Measurements from ENCODE around the gene GJA3.

The GJA3 gene

DNA sequence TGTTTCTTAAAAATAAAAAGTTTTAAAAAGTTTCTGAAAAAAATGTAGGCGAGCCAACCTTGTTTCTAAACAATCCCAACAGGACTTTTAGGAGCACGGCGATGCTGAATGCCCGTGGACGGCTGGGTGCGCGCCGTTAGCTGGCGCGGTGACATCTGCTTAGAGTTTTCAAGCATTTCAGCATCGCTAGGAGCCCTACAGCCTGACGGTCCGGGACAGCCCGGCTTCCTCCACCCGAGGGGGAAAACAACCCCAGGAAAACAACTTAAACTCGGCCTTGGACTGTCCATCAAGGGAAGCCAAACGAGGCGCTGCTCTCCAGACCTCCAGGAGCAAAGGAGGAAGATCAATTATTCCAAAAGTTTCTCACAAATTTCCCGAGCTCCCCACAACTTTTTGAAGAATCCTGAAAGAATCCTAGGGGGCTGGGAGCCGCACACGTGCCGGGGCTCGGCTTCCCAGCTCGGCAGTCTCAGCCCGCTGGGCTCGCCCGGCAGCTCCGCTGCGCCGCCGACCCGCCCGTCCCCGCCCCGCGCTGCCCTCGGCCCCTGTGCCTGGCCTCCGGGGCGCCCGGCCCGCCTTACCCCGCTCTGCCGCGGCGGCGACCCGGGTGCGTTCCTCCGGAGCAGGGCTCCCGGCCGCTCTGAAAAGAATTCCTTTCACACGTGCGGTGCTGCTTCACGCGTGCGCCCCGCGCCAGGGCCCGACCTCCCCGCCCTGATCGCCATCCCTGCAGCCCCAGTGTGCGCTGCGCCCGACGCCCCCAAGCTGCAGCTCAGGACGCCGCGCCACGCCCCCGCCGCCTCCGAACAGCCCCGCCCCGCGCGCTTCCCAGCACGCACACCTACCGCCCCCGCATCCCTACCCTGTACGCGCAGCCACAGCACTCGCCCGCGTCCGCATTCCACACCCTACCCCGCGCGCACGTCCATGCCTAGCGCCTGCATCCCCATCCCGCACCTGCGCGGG lies at the start of gene GJA3:
GJA3 (minus strand) TSS at position 747 of the 969 bp plus-strand sequence. CDS start 17,764 bp downstream, outside the sequence.
- DNase-seq = no peak

- no peak for DNase-seq
These were observed 49.1 kb upstream of the GJA3 start for GRCh38 chr13:20209948-20210347.

GRCh38 chr13:20206698-20207235 lies 45.9 kb upstream of the GJA3 start:
- DNase-seq = no peak

DNA sequence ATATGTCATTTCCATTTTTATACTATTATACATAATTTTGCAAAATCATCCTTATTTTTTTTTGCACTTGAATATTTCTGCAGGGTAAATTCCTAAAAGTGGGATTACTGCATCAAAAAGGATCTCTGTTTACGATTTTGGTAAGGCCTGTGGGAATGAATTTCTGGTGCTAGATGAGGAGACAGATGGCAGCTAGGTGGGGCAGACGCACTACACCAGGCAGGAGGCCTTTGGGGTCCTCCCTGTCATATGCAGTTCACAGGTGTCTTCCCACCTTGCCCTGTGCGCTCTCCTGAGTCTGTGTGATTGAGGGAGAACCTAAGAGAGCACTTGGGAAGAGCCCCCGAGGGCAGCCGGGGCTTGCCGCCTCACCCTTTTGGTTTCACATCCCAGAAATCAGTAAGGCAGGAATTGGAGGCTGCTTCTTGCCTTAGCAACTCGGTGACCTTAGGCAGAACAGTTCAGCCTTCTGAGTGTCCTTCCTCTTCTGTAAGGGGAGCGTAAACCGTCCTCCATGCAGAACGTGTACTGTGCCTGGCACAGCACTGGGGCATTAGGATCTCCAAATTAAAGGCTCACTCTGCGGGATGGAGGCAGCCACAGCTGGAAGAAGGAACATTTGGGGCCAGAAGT lies 45.3 kb upstream of the GJA3 start:
- DNase-seq = no peak

DNA sequence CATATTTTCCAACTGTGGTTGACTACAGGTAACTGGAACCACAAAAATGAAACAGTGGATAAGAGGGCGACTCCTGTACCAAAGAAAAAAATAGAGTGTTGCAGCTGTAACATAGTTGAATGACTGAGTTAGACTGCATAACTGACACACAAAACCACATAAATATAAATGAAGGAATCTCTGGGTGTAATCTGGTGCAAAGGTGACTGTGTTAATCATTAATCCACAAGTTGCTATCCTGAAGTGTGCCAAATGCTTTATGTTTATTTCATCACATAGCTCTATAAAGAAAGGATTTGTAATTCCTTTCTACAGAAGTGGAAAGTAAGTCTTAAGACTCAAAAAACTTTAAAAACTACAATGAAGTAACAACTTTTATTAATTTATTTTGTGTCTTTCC lies 37.9 kb upstream of the GJA3 start:
- no peak for DNase-seq

- no peak for DNase-seq
These were observed 36.5 kb upstream of the GJA3 start for GRCh38 chr13:20197361-20197834.

GRCh38 chr13:20195801-20196200 lies 34.9 kb upstream of the GJA3 start:
- no peak for DNase-seq

DNA sequence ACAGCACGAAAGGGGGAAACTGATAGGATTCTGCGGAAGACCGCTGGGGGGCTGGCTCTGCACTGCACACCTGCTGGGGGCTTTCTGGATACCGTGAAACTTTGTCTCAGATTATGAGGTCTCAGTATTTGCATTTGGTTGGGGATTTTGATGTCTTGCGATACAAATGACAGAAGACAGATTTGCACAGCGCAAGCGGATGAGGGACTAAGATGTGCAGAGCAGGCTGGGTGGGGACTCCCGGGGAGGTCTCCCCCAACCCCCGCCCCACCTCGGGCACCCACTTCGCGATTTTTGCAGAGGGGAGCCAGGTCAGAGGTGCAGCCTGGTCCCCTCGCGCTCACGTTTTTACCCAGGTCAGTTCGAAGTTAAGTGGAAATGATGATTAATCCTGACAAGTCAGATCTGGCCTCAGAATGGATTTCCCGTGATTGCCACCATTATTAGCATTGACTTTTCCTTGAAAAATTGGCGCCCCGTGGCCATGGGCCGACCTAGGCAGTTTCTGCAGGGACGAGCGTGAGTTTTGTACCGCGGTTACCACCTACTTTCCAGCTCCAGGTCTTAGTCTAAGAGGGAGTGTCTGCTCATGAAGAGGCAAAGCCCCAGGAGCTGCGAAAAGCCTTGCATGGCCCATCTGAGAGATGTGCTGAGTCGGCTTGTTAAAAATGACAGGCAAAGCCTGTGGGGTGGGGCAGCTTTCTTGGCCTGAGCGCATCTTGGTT lies 33.2 kb upstream of the GJA3 start:
- DNase-seq = no peak

DNA sequence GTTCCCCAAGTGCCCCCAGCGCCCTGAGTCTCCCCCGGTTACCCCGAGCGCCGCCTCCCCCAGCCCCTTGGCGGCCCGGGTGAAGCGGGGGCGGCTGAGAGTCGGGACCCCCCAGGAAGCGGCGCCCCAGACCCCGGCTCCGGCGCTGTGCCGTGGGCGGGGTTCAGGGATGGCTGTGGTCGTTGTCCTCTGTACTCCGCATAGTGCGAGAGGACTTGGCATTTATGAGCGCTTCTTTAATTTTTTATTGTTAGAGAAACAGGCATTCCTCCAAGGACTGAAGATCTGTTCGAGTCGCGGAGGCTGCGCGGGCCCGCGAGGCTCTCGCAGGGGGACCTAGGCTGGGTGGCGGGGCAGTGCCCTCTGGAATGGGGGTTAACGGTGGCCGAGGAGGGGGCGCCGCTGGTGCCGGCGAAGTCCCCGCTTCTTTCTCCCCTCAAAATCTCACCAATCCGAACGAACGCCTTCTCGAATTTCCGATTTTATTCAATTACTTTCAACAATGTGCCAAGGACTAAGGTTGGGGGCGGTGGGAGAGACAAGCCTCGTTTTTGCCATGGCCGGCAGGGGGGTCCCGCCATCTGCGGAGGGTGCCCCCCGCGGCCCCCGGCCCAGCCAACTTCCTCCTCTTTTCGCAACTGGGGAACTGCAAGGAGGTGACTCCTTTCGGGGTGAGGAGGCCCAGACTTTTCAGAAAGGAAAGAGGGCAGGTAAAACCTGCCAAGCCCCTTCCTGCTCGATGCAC lies 32.5 kb upstream of the GJA3 start:
- DNase-seq = no peak

DNA sequence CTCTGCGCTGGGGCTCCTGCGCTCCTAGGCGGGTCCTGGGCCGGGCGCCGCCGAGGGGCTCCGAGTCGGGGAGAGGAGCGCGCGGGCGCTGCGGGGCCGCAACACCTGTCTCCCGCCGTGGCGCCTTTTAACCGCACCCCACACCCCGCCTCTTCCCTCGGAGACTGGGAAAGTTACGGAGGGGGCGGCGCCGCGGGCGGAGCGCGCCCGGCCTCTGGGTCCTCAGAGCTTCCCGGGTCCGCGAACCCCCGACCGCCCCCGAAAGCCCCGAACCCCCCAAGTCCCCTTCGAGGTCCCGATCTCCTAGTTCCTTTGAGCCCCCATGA lies 31.9 kb upstream of the GJA3 start, which contains the start of gene GJB2:
GJB2 (minus strand) TSS at position 103 of the 326 bp plus-strand sequence. CDS start 3,357 bp downstream, outside the sequence.
- DNase-seq = no peak

- no peak for DNase-seq
These were observed 31.4 kb upstream of the GJA3 start for GRCh38 chr13:20192158-20192835.

- DNase-seq = no peak
These were observed 30.7 kb upstream of the GJA3 start for GRCh38 chr13:20191311-20192157.

DNA sequence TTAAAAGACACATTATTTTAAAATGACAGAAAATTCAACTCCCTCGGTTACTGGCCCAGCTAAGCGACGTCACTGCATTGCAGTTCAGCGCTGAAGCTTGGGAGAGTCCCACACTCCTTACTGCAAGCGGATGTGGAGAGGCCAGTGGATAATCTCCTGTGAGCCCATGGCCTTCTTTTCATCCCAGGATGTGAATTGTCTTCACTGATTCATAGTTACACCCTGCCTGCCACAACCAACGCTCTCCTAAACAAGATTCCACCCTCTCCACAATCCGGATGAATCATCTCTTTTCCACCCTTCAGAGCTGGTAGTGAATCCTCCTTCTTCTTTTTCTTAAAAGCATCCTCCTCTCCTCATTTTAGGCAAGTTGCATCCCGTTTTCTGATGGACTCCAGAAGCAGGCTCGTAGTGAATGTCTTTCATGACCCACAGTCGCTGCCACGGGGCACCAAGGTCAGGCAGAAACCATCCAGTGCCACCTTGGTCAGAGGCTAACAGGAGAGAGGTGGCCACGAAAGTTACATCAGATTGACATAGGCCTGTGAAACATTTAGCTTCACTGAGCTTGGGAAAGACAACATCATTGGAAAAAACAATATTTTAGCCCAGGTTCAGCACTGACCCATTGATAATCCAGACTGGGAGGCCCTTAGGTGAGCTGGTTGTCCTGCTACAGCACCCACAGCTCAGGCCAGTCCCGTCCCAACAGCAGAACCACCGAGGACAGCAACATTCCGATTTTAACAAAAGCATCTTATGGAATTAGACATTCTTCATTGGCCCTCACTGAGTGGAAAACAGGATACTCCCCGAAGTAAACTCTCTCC lies 29.8 kb upstream of the GJA3 start:
- DNase-seq = no peak

DNA sequence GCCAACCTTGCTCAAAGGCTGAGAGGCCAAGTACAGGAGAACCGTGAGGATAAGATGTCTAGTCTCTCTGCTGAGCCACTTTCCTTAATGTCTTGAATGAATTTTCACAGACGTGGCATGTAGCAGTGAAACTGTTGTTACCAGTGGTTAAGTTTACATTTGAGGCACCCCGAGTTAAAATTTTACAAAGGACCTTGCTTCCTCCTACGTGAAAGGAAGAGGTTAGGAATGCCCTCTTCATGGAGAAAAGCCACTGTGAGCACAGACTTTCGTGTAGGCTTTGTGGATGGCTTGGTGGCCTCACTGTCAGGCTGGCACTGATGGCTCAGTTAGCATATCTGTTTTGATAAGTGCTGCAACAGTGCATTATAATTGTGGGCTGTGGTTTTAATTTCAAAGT lies 29.2 kb upstream of the GJA3 start:
- no peak for DNase-seq

GRCh38 chr13:20188667-20189553 lies 28.1 kb upstream of the GJA3 start:
- DNase-seq = no peak

DNA sequence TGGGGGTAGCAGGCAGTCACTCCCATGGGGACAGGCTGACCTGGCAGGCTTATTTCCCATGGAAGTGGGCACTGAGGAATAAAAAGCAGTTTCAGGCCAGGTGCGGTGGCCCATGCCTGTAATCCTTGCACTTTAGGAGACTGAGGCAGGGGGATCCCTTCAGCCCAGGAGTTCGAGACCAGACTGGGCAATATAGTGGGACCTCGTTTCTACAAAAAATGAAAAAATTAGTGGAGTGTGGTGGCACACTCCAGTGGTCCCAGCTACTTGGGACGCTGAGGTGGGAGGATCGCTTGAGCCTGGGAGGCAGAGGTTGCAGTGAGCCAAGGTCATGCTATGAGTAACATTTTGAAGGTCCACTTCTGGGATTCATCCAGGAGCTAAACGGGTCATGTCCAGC lies 25.9 kb upstream of the GJA3 start:
- no peak for DNase-seq

DNA sequence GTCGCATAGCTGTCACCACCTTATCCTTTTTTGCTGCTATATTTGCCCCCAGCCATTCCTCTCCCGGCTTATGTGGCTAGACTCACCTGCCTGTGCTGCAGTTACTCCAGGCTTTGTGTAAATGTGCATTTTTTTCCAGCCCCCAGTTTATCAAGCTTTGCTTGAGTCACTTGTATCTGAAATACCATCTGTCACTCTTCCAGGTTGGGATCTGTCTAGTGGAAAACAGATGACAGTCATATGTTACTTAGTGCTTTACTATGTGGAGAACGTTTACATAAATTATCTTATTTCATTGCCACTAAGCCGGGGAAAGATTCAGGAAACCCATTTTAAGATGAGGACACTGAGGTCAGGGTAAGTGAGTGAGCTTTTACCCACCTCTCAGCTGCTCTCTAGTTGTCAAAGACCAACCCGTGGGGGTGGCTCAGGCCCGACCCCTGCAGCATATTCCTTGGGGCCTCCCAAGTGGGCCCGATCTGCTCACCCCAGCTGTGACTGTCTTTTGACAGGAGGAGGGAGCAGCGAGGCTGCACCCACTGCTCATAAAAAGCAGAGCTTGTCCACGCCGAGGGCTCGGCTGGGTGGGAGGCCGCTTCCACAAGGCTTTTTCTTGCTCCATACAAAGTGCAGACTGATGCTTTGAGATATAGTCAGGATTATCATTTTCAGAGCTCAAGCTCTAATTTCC lies 24.7 kb upstream of the GJA3 start:
- no peak for DNase-seq

- peak; percentile 30 for DNase-seq
These were observed 21.5 kb upstream of the GJA3 start for GRCh38 chr13:20182231-20182846.
